ENCODE results near the gene RPH3AL. TPM values are rescaled to one million over a fixed set of nuclear protein-coding genes. Genes with fewer than 3 reads are reported as not detected.

The RPH3AL gene
- total and polyA plus RNA-seq, 2 of the 8 experiments (the other 6 are each of a cell fraction or from before 2014, with no cell fraction given), result 5.6 to 5.8 TPM

DNA sequence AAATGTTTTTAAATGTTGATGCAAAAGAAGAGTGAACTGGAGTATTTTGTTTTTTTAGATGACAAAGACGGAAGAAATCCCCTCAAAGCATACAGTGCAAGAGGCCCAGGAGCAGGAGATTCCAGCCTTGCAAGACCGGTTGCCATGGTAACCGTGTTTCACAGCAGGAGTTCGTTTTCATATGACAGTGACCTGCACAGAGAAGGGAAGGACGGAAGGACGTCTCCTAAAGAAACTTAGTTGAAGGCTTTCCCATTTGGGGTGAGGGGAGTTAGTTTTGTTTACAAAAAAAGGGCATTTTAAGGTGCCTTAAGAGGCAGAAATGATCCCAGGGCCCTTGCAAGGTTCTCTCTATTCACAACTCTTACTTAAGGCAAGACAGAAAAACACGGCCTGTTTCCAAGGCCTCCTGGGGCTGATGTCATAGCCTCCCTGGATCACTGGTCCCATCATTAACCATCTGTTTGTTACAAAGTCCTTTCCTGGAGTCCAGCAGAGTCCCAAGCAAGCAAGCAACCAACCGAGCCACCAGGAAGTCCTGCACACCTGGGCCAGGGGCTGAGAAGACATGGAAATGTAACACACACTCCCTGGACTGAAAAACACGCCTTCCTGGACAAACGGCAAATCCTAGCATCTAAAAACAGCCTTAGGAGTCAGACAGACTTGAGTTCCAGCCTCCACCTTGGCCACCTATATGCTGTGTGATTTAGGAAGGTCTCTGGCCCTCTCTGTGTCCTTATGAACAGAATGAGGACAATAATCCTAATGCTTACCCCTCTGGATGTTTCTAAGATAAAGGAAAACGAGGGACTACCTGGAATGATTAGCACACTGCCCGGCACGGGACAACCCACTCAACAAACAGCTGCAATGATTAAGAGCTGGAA, 30.3 kb upstream of the RPH3AL start (continued):
- TF ChIP-seq, protein P1, sequence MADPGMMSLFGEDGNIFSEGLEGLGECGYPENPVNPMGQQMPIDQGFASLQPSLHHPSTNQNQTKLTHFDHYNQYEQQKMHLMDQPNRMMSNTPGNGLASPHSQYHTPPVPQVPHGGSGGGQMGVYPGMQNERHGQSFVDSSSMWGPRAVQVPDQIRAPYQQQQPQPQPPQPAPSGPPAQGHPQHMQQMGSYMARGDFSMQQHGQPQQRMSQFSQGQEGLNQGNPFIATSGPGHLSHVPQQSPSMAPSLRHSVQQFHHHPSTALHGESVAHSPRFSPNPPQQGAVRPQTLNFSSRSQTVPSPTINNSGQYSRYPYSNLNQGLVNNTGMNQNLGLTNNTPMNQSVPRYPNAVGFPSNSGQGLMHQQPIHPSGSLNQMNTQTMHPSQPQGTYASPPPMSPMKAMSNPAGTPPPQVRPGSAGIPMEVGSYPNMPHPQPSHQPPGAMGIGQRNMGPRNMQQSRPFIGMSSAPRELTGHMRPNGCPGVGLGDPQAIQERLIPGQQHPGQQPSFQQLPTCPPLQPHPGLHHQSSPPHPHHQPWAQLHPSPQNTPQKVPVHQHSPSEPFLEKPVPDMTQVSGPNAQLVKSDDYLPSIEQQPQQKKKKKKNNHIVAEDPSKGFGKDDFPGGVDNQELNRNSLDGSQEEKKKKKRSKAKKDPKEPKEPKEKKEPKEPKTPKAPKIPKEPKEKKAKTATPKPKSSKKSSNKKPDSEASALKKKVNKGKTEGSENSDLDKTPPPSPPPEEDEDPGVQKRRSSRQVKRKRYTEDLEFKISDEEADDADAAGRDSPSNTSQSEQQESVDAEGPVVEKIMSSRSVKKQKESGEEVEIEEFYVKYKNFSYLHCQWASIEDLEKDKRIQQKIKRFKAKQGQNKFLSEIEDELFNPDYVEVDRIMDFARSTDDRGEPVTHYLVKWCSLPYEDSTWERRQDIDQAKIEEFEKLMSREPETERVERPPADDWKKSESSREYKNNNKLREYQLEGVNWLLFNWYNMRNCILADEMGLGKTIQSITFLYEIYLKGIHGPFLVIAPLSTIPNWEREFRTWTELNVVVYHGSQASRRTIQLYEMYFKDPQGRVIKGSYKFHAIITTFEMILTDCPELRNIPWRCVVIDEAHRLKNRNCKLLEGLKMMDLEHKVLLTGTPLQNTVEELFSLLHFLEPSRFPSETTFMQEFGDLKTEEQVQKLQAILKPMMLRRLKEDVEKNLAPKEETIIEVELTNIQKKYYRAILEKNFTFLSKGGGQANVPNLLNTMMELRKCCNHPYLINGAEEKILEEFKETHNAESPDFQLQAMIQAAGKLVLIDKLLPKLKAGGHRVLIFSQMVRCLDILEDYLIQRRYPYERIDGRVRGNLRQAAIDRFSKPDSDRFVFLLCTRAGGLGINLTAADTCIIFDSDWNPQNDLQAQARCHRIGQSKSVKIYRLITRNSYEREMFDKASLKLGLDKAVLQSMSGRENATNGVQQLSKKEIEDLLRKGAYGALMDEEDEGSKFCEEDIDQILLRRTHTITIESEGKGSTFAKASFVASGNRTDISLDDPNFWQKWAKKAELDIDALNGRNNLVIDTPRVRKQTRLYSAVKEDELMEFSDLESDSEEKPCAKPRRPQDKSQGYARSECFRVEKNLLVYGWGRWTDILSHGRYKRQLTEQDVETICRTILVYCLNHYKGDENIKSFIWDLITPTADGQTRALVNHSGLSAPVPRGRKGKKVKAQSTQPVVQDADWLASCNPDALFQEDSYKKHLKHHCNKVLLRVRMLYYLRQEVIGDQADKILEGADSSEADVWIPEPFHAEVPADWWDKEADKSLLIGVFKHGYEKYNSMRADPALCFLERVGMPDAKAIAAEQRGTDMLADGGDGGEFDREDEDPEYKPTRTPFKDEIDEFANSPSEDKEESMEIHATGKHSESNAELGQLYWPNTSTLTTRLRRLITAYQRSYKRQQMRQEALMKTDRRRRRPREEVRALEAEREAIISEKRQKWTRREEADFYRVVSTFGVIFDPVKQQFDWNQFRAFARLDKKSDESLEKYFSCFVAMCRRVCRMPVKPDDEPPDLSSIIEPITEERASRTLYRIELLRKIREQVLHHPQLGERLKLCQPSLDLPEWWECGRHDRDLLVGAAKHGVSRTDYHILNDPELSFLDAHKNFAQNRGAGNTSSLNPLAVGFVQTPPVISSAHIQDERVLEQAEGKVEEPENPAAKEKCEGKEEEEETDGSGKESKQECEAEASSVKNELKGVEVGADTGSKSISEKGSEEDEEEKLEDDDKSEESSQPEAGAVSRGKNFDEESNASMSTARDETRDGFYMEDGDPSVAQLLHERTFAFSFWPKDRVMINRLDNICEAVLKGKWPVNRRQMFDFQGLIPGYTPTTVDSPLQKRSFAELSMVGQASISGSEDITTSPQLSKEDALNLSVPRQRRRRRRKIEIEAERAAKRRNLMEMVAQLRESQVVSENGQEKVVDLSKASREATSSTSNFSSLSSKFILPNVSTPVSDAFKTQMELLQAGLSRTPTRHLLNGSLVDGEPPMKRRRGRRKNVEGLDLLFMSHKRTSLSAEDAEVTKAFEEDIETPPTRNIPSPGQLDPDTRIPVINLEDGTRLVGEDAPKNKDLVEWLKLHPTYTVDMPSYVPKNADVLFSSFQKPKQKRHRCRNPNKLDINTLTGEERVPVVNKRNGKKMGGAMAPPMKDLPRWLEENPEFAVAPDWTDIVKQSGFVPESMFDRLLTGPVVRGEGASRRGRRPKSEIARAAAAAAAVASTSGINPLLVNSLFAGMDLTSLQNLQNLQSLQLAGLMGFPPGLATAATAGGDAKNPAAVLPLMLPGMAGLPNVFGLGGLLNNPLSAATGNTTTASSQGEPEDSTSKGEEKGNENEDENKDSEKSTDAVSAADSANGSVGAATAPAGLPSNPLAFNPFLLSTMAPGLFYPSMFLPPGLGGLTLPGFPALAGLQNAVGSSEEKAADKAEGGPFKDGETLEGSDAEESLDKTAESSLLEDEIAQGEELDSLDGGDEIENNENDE (IDR thresholded peaks at IDR 0.05; ENCODE audit: insufficient replicate concordance, low read length), result no peak
- TF ChIP-seq CHD1 (IDR thresholded peaks at IDR 0.05; ENCODE audit: low read depth, low read length), result no peak

Data from H1 (cell line).